Parathyroid adenoma (tissue), 2 donors: ENCODE results near the gene CACNA1C.
"Not testable (repeated sequence)": the region's sequence is repeated elsewhere in the genome, so short reads cannot be mapped to it uniquely, and the experiment has no call there.

ENCODE experiments used
- H2AFZ ChIP-seq: fragments of 300-600 bp; sonication (generic); one replicate; pipeline ENCODE4 v1.7.0; 2017; ENCODE audit warnings: antibody characterized with exemption, mild to moderate bottlenecking
- H3K27ac ChIP-seq: fragments of 300-600 bp; sonication (generic); one replicate; pipeline ENCODE4 v1.7.0; 2017
- H3K27me3 ChIP-seq: fragments of 300-600 bp; sonication (generic); one replicate; pipeline ENCODE4 v1.7.0; 2017; ENCODE audit warnings: low read length; ENCODE audit not compliant: control insufficient read depth, insufficient read depth
- H3K36me3 ChIP-seq: fragments of 300-600 bp; sonication (generic); one replicate; pipeline ENCODE4 v1.7.0; 2017; ENCODE audit warnings: low read length; ENCODE audit not compliant: control insufficient read depth, insufficient read depth
- H3K4me1 ChIP-seq: fragments of 300-600 bp; sonication (generic); one replicate; pipeline ENCODE4 v1.7.0; 2017; ENCODE audit warnings: control low read depth
- H3K4me2 ChIP-seq: fragments of 300-600 bp; sonication (generic); one replicate; pipeline ENCODE4 v1.7.0; 2017; ENCODE audit warnings: low read length
- H3K4me3 ChIP-seq: fragments of 300-600 bp; sonication (generic); one replicate; pipeline ENCODE4 v1.7.0; 2017; ENCODE audit warnings: low read depth, low read length
- H3K79me2 ChIP-seq: fragments of 300-600 bp; sonication (generic); one replicate; pipeline ENCODE4 v1.7.0; 2017; ENCODE audit warnings: control low read depth
- H3K9ac ChIP-seq: fragments of 300-600 bp; sonication (generic); one replicate; pipeline ENCODE4 v1.7.0; 2017; ENCODE audit warnings: mild to moderate bottlenecking
- H3K9me3 ChIP-seq: fragments of 300-600 bp; sonication (generic); one replicate; pipeline ENCODE4 v1.7.0; 2017; ENCODE audit warnings: low read length; ENCODE audit not compliant: control insufficient read depth
- TF ChIP-seq, protein P1 (sequence below): fragments of 300-600 bp; sonication (generic); IDR thresholded peaks from one replicate; pipeline ENCODE4 v1.7.0; 2017; ENCODE audit warnings: antibody characterized with exemption, mild to moderate bottlenecking
- donor health status: primary hyperparathyroidism.

The CACNA1C gene

DNA sequence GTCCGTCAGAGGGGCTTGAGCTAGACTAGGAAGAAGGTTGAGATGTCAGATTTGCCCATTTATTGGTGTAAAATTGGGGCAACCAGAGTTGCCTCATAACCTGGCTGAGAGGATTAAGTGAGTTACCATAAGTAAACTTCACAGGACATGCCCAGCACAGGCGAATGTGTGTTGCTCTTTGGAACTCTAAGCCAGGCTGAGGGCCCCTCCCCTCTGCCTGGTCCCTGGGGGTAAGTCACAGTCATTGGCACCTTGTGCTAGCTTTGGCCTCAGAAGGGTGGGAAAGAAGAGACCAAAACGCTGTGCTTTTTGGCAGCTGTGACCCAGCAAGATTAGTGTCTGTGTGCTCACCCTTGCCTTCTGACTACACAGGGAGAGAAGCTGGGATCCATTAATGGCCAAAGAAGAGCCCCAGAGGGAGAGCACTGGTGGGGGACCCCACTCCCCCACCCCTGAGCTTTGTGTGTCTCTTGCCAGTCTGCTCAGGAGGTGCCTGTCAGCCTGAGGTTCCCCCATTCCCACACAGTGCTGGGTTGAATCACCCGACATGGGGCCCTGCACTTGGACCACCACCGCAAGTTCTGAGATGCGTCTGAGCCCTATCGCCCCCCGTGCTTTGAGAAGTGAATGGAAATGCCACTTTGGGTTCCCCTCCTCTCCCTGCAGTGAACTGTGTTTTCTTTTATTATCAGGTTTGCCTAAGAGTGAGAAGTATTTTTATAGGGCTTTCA, 74.1 kb downstream of the CACNA1C start:
- Histone ChIP-seq H3K4me3 (no peak overlapping the region), H3K9me3 (no peaks in the 10 kb centered on the region), H3K4me1 (no peaks in the 10 kb centered on the region), H3K9ac (no peak overlapping the region), H2AFZ (no peak overlapping the region), H3K27ac (no peak overlapping the region), H3K79me2 (no peaks in the 10 kb centered on the region), H3K36me3 (no peaks in the 10 kb centered on the region), H3K27me3 (no peaks in the 10 kb centered on the region), H3K4me2 (no peak overlapping the region)
- TF ChIP-seq, protein P1, sequence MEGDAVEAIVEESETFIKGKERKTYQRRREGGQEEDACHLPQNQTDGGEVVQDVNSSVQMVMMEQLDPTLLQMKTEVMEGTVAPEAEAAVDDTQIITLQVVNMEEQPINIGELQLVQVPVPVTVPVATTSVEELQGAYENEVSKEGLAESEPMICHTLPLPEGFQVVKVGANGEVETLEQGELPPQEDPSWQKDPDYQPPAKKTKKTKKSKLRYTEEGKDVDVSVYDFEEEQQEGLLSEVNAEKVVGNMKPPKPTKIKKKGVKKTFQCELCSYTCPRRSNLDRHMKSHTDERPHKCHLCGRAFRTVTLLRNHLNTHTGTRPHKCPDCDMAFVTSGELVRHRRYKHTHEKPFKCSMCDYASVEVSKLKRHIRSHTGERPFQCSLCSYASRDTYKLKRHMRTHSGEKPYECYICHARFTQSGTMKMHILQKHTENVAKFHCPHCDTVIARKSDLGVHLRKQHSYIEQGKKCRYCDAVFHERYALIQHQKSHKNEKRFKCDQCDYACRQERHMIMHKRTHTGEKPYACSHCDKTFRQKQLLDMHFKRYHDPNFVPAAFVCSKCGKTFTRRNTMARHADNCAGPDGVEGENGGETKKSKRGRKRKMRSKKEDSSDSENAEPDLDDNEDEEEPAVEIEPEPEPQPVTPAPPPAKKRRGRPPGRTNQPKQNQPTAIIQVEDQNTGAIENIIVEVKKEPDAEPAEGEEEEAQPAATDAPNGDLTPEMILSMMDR = no peak

DNA sequence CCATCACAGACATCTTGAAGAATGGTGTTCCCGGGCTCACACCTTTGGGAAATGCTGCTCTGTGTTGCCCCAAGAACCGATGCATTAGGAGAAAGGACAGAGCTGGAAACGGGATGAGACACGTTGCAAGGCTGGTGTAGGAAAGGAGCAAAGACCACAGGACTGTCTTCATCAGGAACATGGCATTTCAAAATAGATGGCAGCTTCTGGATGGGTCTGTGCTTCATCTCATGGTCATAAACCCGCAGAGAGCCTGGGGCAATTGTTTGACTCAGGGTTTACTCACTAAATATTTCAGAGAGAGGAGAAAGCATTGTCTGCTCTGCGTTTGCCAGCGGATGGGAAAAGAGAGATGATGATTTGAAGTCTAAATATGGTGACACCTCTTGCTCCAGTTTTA, 76.3 kb downstream of the CACNA1C start:
- no peak overlapping the region for H2AFZ ChIP-seq
- no peak overlapping the region for H3K4me2 ChIP-seq
- no peaks in the 10 kb centered on the region for H3K9me3 ChIP-seq
- no peak overlapping the region for H3K27ac ChIP-seq
- TF ChIP-seq, protein P1 = no peak
- no peak overlapping the region for H3K9ac ChIP-seq
- no peaks in the 10 kb centered on the region for H3K27me3 ChIP-seq
- H3K4me3 ChIP-seq = no peak overlapping the region
- no peaks in the 10 kb centered on the region for H3K79me2 ChIP-seq
- H3K36me3 ChIP-seq = no peaks in the 10 kb centered on the region
- H3K4me1 ChIP-seq = no peaks in the 10 kb centered on the region

DNA sequence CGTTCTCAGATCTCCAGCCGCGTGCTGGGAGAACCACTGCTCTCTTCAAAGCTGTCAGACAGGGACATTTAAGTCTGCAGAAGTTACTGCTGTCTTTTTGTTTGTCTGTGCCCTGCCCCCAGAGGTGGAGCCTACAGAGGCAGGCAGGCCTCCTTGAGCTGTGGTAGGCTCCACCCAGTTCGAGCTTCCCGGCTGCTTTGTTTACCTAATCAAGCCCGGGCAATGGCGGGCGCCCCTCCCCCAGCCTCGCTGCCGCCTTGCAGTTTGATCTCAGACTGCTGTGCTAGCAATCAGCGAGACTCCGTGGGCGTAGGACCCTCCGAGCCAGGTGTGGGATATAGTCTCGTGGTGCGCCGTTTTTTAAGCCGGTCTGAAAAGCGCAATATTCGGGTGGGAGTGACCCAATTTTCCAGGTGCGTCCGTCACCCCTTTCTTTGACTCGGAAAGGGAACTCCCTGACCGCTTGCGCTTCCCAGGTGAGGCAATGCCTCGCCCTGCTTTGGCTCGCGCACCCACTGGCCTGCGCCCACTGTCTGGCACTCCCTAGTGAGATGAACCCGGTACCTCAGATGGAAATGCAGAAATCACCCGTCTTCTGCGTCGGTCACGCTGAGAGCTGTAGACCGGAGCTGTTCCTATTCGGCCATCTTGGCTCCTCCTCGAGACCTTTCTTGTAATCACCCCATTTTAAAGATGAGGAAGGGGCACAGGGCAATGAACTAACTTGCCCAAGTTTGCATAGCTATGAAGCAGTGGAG, 83.1 kb downstream of the CACNA1C start:
- not testable (repeated sequence) for H3K9ac ChIP-seq, H2AFZ ChIP-seq, H3K27me3 ChIP-seq, H3K4me1 ChIP-seq, H3K9me3 ChIP-seq, H3K79me2 ChIP-seq, H3K27ac ChIP-seq, H3K4me2 ChIP-seq, H3K36me3 ChIP-seq, H3K4me3 ChIP-seq

DNA sequence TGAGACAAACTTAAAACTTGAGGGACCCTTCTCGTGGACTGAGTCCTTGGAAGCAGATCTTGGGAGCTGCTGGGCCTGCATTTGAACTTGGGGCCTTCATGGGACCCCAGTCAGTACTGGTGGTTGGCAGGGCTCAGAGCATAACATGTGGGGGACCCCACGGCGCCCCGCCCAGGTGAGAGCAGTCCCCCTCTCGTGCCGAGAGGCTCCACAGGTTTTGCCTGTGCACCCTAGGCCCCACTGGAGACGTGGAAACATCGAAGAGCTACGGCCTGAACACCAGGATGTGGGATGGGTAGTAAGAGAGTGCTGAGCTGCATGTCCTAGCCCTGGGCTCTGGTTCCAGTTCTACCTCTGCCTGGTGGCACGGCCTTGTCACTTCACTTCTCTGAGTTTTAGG, 84.1 kb downstream of the CACNA1C start:
- H3K9me3 ChIP-seq = no peaks in the 10 kb centered on the region
- H3K9ac ChIP-seq = no peak overlapping the region
- H3K27me3 ChIP-seq = no peaks in the 10 kb centered on the region
- no peak overlapping the region for H3K4me3 ChIP-seq
- TF ChIP-seq, protein P1 = no peak
- no peak overlapping the region for H2AFZ ChIP-seq
- no peaks in the 10 kb centered on the region for H3K79me2 ChIP-seq
- H3K27ac ChIP-seq = no peak overlapping the region
- no peaks in the 10 kb centered on the region for H3K4me1 ChIP-seq
- H3K4me2 ChIP-seq = no peak overlapping the region
- H3K36me3 ChIP-seq = no peaks in the 10 kb centered on the region

DNA sequence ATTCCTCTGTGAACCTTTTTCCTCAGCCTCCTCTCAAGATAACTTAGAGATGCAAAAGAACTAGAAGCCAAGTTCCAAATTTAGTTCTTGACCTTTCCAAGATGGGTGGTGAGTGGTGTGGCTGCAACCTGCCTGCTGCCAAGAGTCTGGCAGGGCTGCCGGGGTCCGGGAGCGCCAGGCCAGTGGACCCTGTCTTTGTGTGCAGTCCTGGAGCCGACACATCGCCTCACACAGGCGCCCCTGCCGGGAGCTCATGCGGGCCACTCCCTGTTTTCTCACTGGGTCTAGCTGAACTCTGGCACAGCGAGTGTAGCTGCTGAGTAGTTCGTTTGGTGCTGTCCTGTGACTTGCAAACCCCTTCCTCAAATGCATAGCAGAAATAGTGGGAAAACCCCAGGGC, 84.9 kb downstream of the CACNA1C start:
- no peaks in the 10 kb centered on the region for H3K9me3 ChIP-seq
- TF ChIP-seq, protein P1 = no peak
- no peaks in the 10 kb centered on the region for H3K36me3 ChIP-seq
- H2AFZ ChIP-seq = no peak overlapping the region
- H3K4me3 ChIP-seq = no peak overlapping the region
- H3K79me2 ChIP-seq = no peaks in the 10 kb centered on the region
- no peak overlapping the region for H3K9ac ChIP-seq
- no peaks in the 10 kb centered on the region for H3K4me1 ChIP-seq
- H3K27me3 ChIP-seq = no peaks in the 10 kb centered on the region
- H3K4me2 ChIP-seq = no peak overlapping the region
- no peak overlapping the region for H3K27ac ChIP-seq
